GM12872 (cell line): ENCODE measurements around the gene NAGLU.
"Not testable (repeated sequence)": the region's sequence is repeated elsewhere in the genome, so short reads cannot be mapped to it uniquely, and the experiment has no call there.

ENCODE experiments used
- CTCF ChIP-seq: IDR thresholded peaks from 3 replicates; pipeline ENCODE4 v1.5.1; 2011; ENCODE audit warnings: low read depth, mild to moderate bottlenecking, low read length, moderate library complexity; ENCODE audit not compliant: insufficient read depth

NAGLU gene

GRCh38 chr17:42548993-42549755 is 13.1 kb downstream of the NAGLU start:
- no peak for TF ChIP-seq CTCF

GRCh38 chr17:42552736-42553135 is 16.7 kb downstream of the NAGLU start, which contains the start of gene HSD17B1:
Gene HSD17B1, plus strand, starts transcription at chr17:42552923. Its CDS starts 11 bp downstream, at chr17:42552934.
- not testable (repeated sequence) for TF ChIP-seq CTCF

GRCh38 chr17:42553161-42553818 is 17.2 kb downstream of the NAGLU start:
- no peak for TF ChIP-seq CTCF

GRCh38 chr17:42553866-42554249 is 17.8 kb downstream of the NAGLU start:
- TF ChIP-seq CTCF = no peak

GRCh38 chr17:42554250-42555121 is 18.4 kb downstream of the NAGLU start:
- TF ChIP-seq CTCF = no peak

GRCh38 chr17:42555122-42555622 is 19.1 kb downstream of the NAGLU start:
- TF ChIP-seq CTCF = no peak
